T-helper 1 cell treated with Interleukin-12 subunit alpha and Interleukin-12 subunit beta and Interleukin-4 antibody, amounts not matched to agents 30 μg/mL and 1 μg/mL, for 36 hours (primary cell): Measurements from ENCODE around the gene FYN.

Source experiments
- H3K27ac Mint-ChIP-seq: one replicate; pipeline ENCODE4 v1.8.0; 2021; ENCODE audit warnings: mild to moderate bottlenecking, mixed read lengths
- H3K27me3 Mint-ChIP-seq: one replicate; pipeline ENCODE4 v1.8.0; 2021; ENCODE audit warnings: low read depth, mixed read lengths
- H3K36me3 Mint-ChIP-seq: one replicate; pipeline ENCODE4 v1.8.0; 2021; ENCODE audit warnings: low read depth, mixed read lengths
- H3K4me1 Mint-ChIP-seq: one replicate; pipeline ENCODE4 v1.8.0; 2021; ENCODE audit warnings: low read depth, mixed read lengths
- H3K4me3 Mint-ChIP-seq: one replicate; pipeline ENCODE4 v1.8.0; 2021; ENCODE audit warnings: mild to moderate bottlenecking, moderate library complexity, mixed read lengths
- H3K9me3 Mint-ChIP-seq: one replicate; pipeline ENCODE4 v1.8.0; 2021; ENCODE audit warnings: mixed read lengths

FYN gene

DNA sequence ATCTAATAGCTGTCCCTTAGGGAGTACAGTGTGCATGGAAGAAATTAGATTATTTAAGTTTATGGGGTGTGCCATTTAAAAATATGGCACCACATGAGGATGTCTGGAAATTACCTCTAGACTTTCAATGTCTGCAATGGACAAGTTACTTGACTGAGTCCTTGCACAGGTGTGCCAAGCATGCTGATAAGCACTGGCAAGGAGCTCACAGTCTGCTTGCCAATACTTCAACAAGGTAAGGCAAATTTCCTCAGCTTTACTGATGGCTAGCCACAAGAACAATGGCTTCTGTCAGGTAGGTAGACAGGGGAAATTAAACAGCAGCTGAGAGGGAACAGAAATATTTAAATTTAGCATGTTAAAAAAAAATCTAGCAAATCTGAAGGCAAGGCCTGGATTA lies 176.4 kb downstream of the FYN start:
- peaks cover 19% of the 10 kb centered on the region for H3K4me1 Mint-ChIP-seq
- H3K27me3 Mint-ChIP-seq = no peaks in the 10 kb centered on the region
- peaks cover 59% of the 10 kb centered on the region for H3K36me3 Mint-ChIP-seq
- no peak overlapping the region for H3K27ac Mint-ChIP-seq
- no peak overlapping the region for H3K4me3 Mint-ChIP-seq
- no peaks in the 10 kb centered on the region for H3K9me3 Mint-ChIP-seq

GRCh38 chr6:111692327-111693164 lies 180.7 kb downstream of the FYN start:
- H3K9me3 Mint-ChIP-seq = no peaks in the 10 kb centered on the region
- H3K27ac Mint-ChIP-seq = no peak overlapping the region
- peaks cover 12% of the 10 kb centered on the region for H3K4me1 Mint-ChIP-seq
- no peak overlapping the region for H3K4me3 Mint-ChIP-seq
- H3K27me3 Mint-ChIP-seq = no peaks in the 10 kb centered on the region
- peaks cover 64% of the 10 kb centered on the region for H3K36me3 Mint-ChIP-seq

DNA sequence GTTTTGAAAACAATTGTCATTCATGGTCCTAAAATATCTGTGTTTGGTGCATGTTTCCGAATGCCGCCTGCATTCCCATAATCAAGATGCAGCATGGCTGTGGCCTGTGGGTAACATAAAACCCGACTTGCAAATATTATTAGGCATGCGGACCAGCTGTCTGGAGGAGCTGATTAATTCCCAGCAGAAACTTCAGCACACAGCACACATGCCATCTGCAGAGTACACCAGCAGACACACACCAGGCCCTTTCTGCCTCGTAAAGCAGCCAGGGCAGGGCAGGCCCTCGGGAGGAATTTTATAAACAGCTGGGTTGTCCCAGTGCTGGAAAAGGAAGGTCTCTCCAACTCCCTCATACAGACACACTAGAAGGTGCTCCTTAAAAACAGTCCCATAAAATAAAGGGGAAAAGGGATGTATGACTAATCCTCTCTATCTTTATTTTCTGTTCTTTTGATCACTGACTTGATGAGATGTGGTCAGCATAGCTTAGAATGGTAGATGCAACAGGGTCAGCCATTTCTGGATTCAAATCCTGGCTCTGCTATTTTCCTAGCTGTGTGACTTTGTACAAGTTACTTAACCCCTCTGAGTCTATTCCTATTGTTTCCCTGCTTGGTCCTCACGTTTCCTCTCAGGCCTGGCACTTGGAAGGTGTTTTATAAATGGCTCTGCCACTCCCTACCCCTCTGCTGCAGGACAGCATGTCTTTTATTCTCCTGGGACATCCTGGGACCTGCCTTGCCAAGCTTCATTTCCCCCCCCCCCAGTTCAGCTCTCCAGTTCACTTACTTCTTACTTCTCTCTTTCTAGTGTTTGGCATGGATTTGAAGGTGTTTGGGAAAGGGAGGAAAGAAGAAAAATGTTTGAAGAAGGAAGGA lies 181.7 kb downstream of the FYN start:
- Mint-ChIP-seq H3K4me3 (no peak overlapping the region), H3K27ac (no peak overlapping the region), H3K36me3 (peaks cover 66% of the 10 kb centered on the region), H3K9me3 (no peaks in the 10 kb centered on the region), H3K27me3 (no peaks in the 10 kb centered on the region), H3K4me1 (peaks cover 12% of the 10 kb centered on the region)

DNA sequence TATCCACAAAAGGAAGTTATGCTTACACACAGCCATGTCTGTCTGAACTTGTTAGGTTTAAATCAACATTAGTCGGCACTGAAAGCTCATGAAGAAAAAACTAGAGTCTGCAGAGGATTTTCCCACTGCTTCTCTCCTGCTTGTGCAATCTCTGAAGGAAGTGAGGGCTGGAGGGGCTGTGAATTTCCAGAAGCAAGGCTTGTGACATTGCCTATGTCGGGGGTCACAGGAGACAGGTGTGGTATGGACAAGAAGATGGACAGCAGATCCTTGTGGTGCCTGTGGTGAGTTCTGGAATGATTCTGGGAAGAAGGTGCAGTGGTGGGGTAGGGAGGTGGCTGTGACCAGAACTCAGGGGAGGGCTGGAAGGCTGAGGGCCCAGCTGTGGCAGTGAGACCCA lies 183.3 kb downstream of the FYN start:
- no peaks in the 10 kb centered on the region for H3K27me3 Mint-ChIP-seq
- H3K27ac Mint-ChIP-seq = no peak overlapping the region
- H3K9me3 Mint-ChIP-seq = no peaks in the 10 kb centered on the region
- H3K4me3 Mint-ChIP-seq = no peak overlapping the region
- peaks cover 12% of the 10 kb centered on the region for H3K4me1 Mint-ChIP-seq
- H3K36me3 Mint-ChIP-seq = peaks cover 59% of the 10 kb centered on the region

GRCh38 chr6:111689419-111689818 lies 183.8 kb downstream of the FYN start:
- Mint-ChIP-seq H3K4me3 (no peak overlapping the region), H3K9me3 (no peaks in the 10 kb centered on the region), H3K4me1 (peaks cover 15% of the 10 kb centered on the region), H3K27ac (no peak overlapping the region), H3K27me3 (no peaks in the 10 kb centered on the region), H3K36me3 (peaks cover 59% of the 10 kb centered on the region)

- Mint-ChIP-seq H3K27me3 (no peaks in the 10 kb centered on the region), H3K9me3 (no peaks in the 10 kb centered on the region), H3K36me3 (peaks cover 62% of the 10 kb centered on the region), H3K27ac (no peak overlapping the region), H3K4me3 (no peak overlapping the region), H3K4me1 (peaks cover 23% of the 10 kb centered on the region)
Observed at GRCh38 chr6:111688331-111688730, 184.9 kb downstream of the FYN start.

- Mint-ChIP-seq H3K36me3 (peaks cover 59% of the 10 kb centered on the region), H3K4me3 (no peak overlapping the region), H3K9me3 (no peaks in the 10 kb centered on the region), H3K4me1 (peaks cover 20% of the 10 kb centered on the region), H3K27me3 (no peaks in the 10 kb centered on the region), H3K27ac (no peak overlapping the region)
Observed at GRCh38 chr6:111687652-111688051, 185.6 kb downstream of the FYN start.

- H3K27me3 Mint-ChIP-seq = no peaks in the 10 kb centered on the region
- H3K27ac Mint-ChIP-seq = no peak overlapping the region
- peaks cover 20% of the 10 kb centered on the region for H3K4me1 Mint-ChIP-seq
- no peak overlapping the region for H3K4me3 Mint-ChIP-seq
- peaks cover 59% of the 10 kb centered on the region for H3K36me3 Mint-ChIP-seq
- no peaks in the 10 kb centered on the region for H3K9me3 Mint-ChIP-seq
Observed at GRCh38 chr6:111686932-111687266, 186.4 kb downstream of the FYN start.

DNA sequence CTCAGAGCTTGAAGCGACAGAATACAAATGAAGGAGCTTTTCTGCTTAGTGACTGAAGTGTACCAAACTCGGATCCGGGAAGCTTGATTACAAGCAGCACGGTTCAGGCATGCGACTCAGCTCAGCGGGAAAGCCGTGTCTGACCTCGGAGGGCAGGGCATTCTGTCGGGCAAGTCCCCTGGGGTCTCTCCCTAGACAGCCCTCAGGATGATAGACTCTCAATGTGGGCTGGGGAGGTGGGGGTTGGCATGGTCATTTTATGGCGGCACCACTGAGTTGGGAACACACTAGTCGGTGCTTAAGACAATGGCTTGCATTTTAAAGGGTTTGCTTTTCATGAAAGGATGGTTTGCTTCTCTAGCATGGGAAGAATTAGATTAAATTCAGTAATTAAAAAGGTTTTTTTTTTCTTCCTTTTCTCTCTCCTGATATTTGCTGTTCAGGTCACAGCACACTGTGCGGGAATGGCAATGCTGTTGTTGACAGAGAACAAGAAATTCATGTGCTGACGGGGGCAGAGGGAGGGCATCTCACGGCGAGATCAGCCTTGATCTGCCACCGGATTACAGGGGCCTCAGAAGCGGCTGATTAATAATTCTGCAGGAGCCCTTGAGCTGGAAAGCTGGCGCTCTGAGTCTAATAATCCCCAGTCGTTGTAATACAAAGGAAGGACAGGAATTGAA lies 186.9 kb downstream of the FYN start:
- peaks cover 20% of the 10 kb centered on the region for H3K4me1 Mint-ChIP-seq
- no peak overlapping the region for H3K4me3 Mint-ChIP-seq
- no peak overlapping the region for H3K27ac Mint-ChIP-seq
- H3K9me3 Mint-ChIP-seq = no peaks in the 10 kb centered on the region
- no peaks in the 10 kb centered on the region for H3K27me3 Mint-ChIP-seq
- H3K36me3 Mint-ChIP-seq = peaks cover 60% of the 10 kb centered on the region

GRCh38 chr6:111685526-111685925 lies 187.7 kb downstream of the FYN start:
- H3K27me3 Mint-ChIP-seq = no peaks in the 10 kb centered on the region
- H3K4me1 Mint-ChIP-seq = peaks cover 20% of the 10 kb centered on the region
- H3K27ac Mint-ChIP-seq = no peak overlapping the region
- no peak overlapping the region for H3K4me3 Mint-ChIP-seq
- peaks cover 56% of the 10 kb centered on the region for H3K36me3 Mint-ChIP-seq
- no peaks in the 10 kb centered on the region for H3K9me3 Mint-ChIP-seq

- H3K27ac Mint-ChIP-seq = no peak overlapping the region
- H3K4me3 Mint-ChIP-seq = no peak overlapping the region
- peaks cover 53% of the 10 kb centered on the region for H3K36me3 Mint-ChIP-seq
- H3K4me1 Mint-ChIP-seq = peaks cover 20% of the 10 kb centered on the region
- no peaks in the 10 kb centered on the region for H3K9me3 Mint-ChIP-seq
- H3K27me3 Mint-ChIP-seq = no peaks in the 10 kb centered on the region
Observed at GRCh38 chr6:111685058-111685457, 188.2 kb downstream of the FYN start.

GRCh38 chr6:111683749-111684267 lies 189.4 kb downstream of the FYN start:
- peak overlapping the region; percentile 6 for H3K4me3 Mint-ChIP-seq
- peaks cover 56% of the 10 kb centered on the region for H3K36me3 Mint-ChIP-seq
- no peaks in the 10 kb centered on the region for H3K9me3 Mint-ChIP-seq
- peaks cover 20% of the 10 kb centered on the region for H3K4me1 Mint-ChIP-seq
- H3K27ac Mint-ChIP-seq = peak overlapping the region; percentile 43
- no peaks in the 10 kb centered on the region for H3K27me3 Mint-ChIP-seq

GRCh38 chr6:111683157-111683556 lies 190.1 kb downstream of the FYN start:
- Mint-ChIP-seq H3K27me3 (no peaks in the 10 kb centered on the region), H3K9me3 (no peaks in the 10 kb centered on the region), H3K4me3 (no peak overlapping the region), H3K4me1 (peaks cover 20% of the 10 kb centered on the region), H3K27ac (no peak overlapping the region), H3K36me3 (peaks cover 55% of the 10 kb centered on the region)

- no peaks in the 10 kb centered on the region for H3K9me3 Mint-ChIP-seq
- H3K27me3 Mint-ChIP-seq = no peaks in the 10 kb centered on the region
- H3K27ac Mint-ChIP-seq = no peak overlapping the region
- peaks cover 16% of the 10 kb centered on the region for H3K4me1 Mint-ChIP-seq
- no peak overlapping the region for H3K4me3 Mint-ChIP-seq
- H3K36me3 Mint-ChIP-seq = peaks cover 48% of the 10 kb centered on the region
Observed at GRCh38 chr6:111681860-111682259, 191.4 kb downstream of the FYN start.
